ENCODE results near the gene RNF225. TPM values are rescaled to one million over a fixed set of nuclear protein-coding genes. Genes with fewer than 3 reads are reported as not detected.

The RNF225 gene
- total and polyA plus RNA-seq, 4 experiments from 2014 or later = 0.47 TPM; not detected in 3

DNA sequence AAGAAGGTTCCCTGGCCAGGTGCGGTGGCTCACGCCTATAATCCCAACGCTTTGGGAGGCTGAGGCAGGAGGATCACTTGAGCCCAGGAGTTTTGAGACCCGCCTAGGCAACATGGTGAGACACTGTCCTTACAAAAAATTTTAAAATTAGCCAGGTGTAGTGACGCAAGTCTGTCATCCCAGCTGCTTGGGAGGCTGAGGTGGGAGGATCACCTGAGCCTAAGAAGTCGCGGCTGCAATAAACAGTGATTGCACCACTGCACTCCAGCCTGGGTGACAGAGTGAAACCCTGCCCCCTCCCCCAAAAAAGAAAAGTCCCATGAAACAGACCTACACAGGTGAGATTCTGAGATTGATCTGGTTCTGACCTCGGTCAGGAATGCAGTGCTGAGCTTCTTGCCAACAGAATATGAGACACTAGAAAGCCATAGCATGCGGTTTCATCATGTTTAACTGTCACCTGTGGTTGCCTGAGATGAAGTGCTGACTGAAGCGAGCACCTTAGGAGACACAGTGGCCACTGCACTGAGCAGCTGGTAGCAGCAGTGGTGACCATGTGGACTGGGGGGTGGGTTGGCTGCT, 40.1 kb upstream of the RNF225 start:
- POLR2A ChIA-PET (ENCODE audit: partially characterized antibody) = interaction anchor here (1.1 to 2.2 kb wide), 3 partner anchors 8 to 49 kb away, joined by 3 to 22 read pairs (median 3); no protein-coding TSS in a partner anchor
- Histone ChIP-seq H3K36me3 (ENCODE audit: insufficient read depth, low read length) (no peaks in the 10 kb centered on the region), H3K9me3 (ENCODE audit: control insufficient read depth in 1 of 2, low read length in 2 of 2) (no peaks in the 10 kb centered on the region), H3K27me3 (ENCODE audit: insufficient read depth, low read length) (no peaks in the 10 kb centered on the region), H3K4me1 (ENCODE audit: insufficient read depth, low read length) (peaks cover 18% of the 10 kb centered on the region), H3K4me3 (ENCODE audit: low read length in 2 of 2) (no peak overlapping the region), H3K27ac (ENCODE audit: low read depth, low read length) (no peak overlapping the region)
- Mint-ChIP-seq H3K36me3 (peaks cover 0 to 2% of the 10 kb centered on the region in 2 donors), H3K4me3 (peak overlapping the region in 5 of 8 donors; percentile 13 to 72 (median 61)), H3K4me1 (peaks cover 0 to 25% (median 7%) of the 10 kb centered on the region in 4 donors), H3K9me3 (no peaks in the 10 kb centered on the region), H3K27me3 (no peaks in the 10 kb centered on the region), H3K27ac (peak overlapping the region in 1 of 7 donors; percentile 68)
- DNase-seq = no peak
- CTCF ChIA-PET (ENCODE audit: partially characterized antibody) = no interaction called here
- intact Hi-C loops (cut with micrococcal nuclease) = no loop called here

DNA sequence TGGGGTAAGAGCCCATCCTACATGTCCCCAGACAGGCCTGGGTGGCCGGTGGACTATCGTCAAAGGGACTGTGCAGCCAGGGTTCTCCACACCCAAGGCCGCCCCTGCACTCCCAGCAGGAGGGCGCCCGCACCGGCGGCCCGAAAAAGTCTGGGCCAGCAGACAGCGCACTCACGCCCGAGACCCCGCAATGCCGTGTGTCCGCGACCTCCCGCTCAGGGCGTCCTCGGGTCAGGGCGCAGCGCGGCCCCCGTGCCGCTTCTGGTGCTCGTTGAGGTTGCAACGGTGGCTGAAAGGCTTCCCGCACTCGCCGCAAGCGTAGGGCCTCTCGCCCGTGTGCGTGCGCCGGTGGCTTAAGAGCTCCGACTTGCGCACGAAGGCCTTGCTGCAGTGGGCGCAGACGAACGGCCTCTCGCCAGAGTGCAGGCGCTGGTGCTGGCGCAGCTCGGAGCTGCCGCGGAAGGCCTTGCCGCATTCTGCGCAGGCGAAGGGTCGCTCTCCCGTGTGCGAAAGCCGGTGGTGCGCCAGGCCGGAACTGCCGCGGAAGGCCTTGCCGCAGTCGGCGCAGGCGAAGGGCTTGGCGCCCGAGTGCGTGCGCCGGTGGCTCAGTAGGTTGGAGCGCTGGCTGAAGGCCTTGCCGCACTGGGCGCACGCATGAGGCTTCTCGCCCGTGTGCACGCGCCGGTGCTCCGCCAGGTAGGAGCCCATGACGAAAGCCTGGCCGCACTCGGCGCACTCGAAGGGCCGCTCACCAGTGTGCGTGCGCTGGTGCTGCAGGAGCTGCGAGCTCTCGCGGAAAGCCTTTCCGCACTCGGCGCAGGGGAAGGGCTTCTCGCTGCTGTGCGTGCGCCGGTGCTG, 39.3 kb upstream of the RNF225 start:
- peak overlapping the region in 1 of 7 donors; percentile 51 for H3K27ac Mint-ChIP-seq
- Histone ChIP-seq H3K27ac (ENCODE audit: low read depth, low read length) (no peak overlapping the region), H3K4me1 (ENCODE audit: insufficient read depth, low read length) (peaks cover 18% of the 10 kb centered on the region), H3K9me3 (ENCODE audit: control insufficient read depth in 1 of 2, low read length in 2 of 2) (no peaks in the 10 kb centered on the region), H3K27me3 (ENCODE audit: insufficient read depth, low read length) (no peaks in the 10 kb centered on the region), H3K4me3 (ENCODE audit: low read length in 2 of 2) (peak overlapping the region in 1 of 2 donors; percentile 47), H3K36me3 (ENCODE audit: insufficient read depth, low read length) (no peaks in the 10 kb centered on the region)
- peak overlapping the region; percentile 29 to 74 (median 60) for H3K4me3 Mint-ChIP-seq
- H3K4me1 Mint-ChIP-seq = peaks cover 0 to 25% (median 7%) of the 10 kb centered on the region in 4 donors
- no peaks in the 10 kb centered on the region for H3K36me3 Mint-ChIP-seq
- CTCF ChIA-PET (ENCODE audit: partially characterized antibody) = no interaction called here
- intact Hi-C loops (cut with micrococcal nuclease) = no loop called here
- no peaks in the 10 kb centered on the region for H3K27me3 Mint-ChIP-seq
- peak; percentile 45 to 50 (median 46) for DNase-seq
- H3K9me3 Mint-ChIP-seq = no peaks in the 10 kb centered on the region
- POLR2A ChIA-PET (ENCODE audit: partially characterized antibody) = interaction anchor here (1.0 to 2.2 kb wide), 10 partner anchors 9 to 587 kb away, joined by 3 to 22 read pairs (median 4); partner anchors contain the start of genes ZNF274, ZNF584 and ZNF586

DNA sequence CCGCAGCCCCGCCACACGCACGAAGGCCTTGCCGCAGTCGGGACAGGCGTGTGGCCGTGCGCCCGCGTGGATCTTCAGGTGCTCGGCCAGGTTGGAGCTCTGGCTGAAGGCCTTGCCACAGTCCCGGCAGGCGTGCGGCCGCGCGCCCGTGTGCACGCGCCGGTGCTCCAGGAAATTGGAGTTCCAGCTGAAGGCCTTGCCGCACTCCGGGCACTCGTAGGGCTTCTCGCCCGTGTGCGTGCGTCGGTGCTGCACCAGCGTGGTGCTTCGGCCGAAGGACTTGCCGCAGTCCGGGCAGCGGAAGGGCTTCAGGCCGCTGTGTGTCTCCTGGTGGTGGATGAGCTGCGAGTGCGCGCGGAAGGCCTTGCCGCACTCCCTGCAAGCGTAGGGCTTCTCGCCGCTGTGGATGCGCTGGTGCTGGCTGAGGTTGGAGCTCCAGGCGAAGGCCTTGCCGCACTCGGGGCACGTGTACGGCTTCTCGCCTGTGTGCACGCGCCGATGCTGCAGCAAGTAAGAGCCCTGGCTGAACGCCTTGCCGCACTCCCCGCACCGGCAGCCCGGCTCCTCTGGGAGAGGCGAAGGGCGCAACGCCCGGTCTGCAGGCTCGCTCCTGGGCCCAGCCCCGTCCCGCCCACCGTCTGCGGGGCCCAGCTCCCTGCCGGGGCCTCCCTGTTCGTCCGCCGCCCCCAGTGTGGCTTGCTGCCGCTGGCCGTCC, 38.5 kb upstream of the RNF225 start:
- H3K9me3 ChIP-seq (ENCODE audit: control insufficient read depth in 1 of 2, low read length in 2 of 2) = no peaks in the 10 kb centered on the region
- POLR2A ChIA-PET (ENCODE audit: partially characterized antibody) = interaction anchor here (0.7 to 2.2 kb wide), 11 partner anchors 10 to 588 kb away, joined by 3 to 22 read pairs (median 4); partner anchors contain the start of genes ZNF274, ZNF584 and ZNF586
- peak overlapping the region; percentile 23 to 74 (median 59) for H3K4me3 Mint-ChIP-seq
- H3K4me1 Mint-ChIP-seq = peaks cover 2 to 29% (median 10%) of the 10 kb centered on the region in 4 donors
- H3K4me3 ChIP-seq (ENCODE audit: low read length in 2 of 2) = peak overlapping the region in 1 of 2 donors; percentile 47
- H3K27ac ChIP-seq (ENCODE audit: low read depth, low read length) = no peak overlapping the region
- DNase-seq = no peak
- intact Hi-C loops (cut with micrococcal nuclease) = no loop called here
- H3K27me3 Mint-ChIP-seq = no peaks in the 10 kb centered on the region
- CTCF ChIA-PET (ENCODE audit: partially characterized antibody) = no interaction called here
- H3K36me3 Mint-ChIP-seq = no peaks in the 10 kb centered on the region
- no peaks in the 10 kb centered on the region for H3K36me3 ChIP-seq (ENCODE audit: insufficient read depth, low read length)
- H3K27me3 ChIP-seq (ENCODE audit: insufficient read depth, low read length) = no peaks in the 10 kb centered on the region
- no peaks in the 10 kb centered on the region for H3K9me3 Mint-ChIP-seq
- peak overlapping the region in 2 of 7 donors; percentile 17 to 30 for H3K27ac Mint-ChIP-seq
- peaks cover 24% of the 10 kb centered on the region for H3K4me1 ChIP-seq (ENCODE audit: insufficient read depth, low read length)

DNA sequence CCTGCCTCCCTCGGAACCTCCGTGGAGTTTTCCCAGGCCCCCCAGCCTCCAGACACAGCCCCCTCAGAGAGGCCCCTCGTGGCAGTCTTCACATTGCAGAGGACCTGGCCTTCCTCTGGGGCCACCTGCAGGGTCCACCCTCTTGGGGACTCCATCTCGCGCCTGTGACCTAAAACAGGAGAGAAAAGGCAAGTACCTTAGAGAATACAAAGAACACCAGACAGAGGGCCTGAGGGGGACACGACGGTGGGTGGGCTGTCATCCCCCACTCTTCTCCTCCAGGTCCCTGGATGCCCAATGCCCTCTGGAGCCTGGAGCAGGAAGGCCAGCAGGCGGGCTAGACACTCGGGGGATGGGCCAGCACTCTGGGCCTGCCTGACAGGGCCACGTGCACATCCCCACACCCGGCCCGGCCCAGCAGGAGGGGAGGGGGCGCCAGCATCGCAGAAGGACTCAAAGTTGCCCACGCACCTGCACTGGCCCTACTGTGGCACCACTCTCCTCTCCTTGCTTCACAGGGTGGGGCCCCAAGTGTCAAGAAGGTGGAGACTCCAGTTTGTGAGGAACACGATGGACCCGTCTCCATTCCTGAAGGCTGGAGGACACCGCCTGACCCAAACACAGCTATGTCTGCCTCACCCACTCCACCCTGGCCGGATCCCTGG, 37.8 kb upstream of the RNF225 start:
- Mint-ChIP-seq H3K27ac (no peak overlapping the region), H3K4me3 (peak overlapping the region in 4 of 8 donors; percentile 21 to 46 (median 30)), H3K4me1 (peaks cover 4 to 27% (median 14%) of the 10 kb centered on the region in 4 donors), H3K27me3 (no peaks in the 10 kb centered on the region), H3K36me3 (peaks cover 0 to 1% of the 10 kb centered on the region in 2 donors), H3K9me3 (no peaks in the 10 kb centered on the region)
- Histone ChIP-seq H3K36me3 (ENCODE audit: insufficient read depth, low read length) (no peaks in the 10 kb centered on the region), H3K4me1 (ENCODE audit: insufficient read depth, low read length) (peaks cover 27% of the 10 kb centered on the region), H3K4me3 (ENCODE audit: low read length in 2 of 2) (no peak overlapping the region), H3K9me3 (ENCODE audit: control insufficient read depth in 1 of 2, low read length in 2 of 2) (no peaks in the 10 kb centered on the region), H3K27ac (ENCODE audit: low read depth, low read length) (no peak overlapping the region), H3K27me3 (ENCODE audit: insufficient read depth, low read length) (no peaks in the 10 kb centered on the region)
- ChIA-PET CTCF (ENCODE audit: partially characterized antibody) (interaction anchor here (1.4 kb wide), 1 partner anchor 9 kb away, joined by 3 read pairs; no protein-coding TSS in a partner anchor), POLR2A (ENCODE audit: partially characterized antibody) (interaction anchor here (0.7 to 2.2 kb wide), 4 partner anchors 10 to 175 kb away, joined by 3 to 22 read pairs (median 6); partner anchors contain the start of gene ZNF274)
- no peak for DNase-seq
- intact Hi-C loops (cut with micrococcal nuclease) = no loop called here

DNA sequence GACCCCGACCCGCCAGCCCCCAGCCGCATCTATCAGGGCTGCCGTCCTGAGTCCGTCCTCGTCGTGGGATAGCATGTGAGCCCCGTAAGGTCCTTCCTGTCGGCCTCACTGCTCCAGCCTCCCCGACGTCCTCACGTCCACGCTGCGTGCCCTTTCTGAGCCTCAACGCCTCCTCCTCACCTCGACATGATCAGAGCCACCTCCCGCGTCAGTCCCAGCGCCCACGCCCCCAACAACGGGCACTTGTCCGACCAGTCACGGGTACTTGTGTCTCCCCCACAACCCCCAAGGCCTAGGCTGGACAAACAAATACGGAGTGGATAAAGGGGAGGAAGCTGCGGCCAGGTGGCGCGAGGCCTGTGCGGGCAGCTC, 33.6 kb upstream of the RNF225 start:
- CTCF ChIA-PET (ENCODE audit: partially characterized antibody) = interaction anchor here (0.5 to 1.5 kb wide), 4 partner anchors 12 to 1258 kb away, joined by 3 to 5 read pairs (median 4); partner anchors contain the start of gene ZNF837
- H3K4me1 Mint-ChIP-seq = peaks cover 6 to 13% (median 10%) of the 10 kb centered on the region in 4 donors
- no peaks in the 10 kb centered on the region for H3K27me3 Mint-ChIP-seq
- H3K36me3 ChIP-seq (ENCODE audit: insufficient read depth, low read length) = no peaks in the 10 kb centered on the region
- H3K9me3 Mint-ChIP-seq = no peaks in the 10 kb centered on the region
- POLR2A ChIA-PET (ENCODE audit: partially characterized antibody) = interaction anchor here (0.7 to 5.5 kb wide), 20 partner anchors 13 to 972 kb away, joined by 3 to 77 read pairs (median 8); partner anchors contain the start of genes CHMP2A, ERVK3-1, RPS5 and TRIM28
- peaks cover 0 to 3% of the 10 kb centered on the region in 2 donors for H3K36me3 Mint-ChIP-seq
- intact Hi-C loops (cut with micrococcal nuclease) = loop anchor here (1.0 kb wide), 8 partner anchors 15 to 84 kb away; partner anchors contain the start of genes ERVK3-1, ZNF132, ZNF584 and ZNF8
- H3K4me1 ChIP-seq (ENCODE audit: insufficient read depth, low read length) = peaks cover 17% of the 10 kb centered on the region
- peak overlapping the region; percentile 90 to 98 (median 93) for H3K4me3 Mint-ChIP-seq
- H3K27ac Mint-ChIP-seq = peak overlapping the region; percentile 54 to 98 (median 93)
- no peaks in the 10 kb centered on the region for H3K27me3 ChIP-seq (ENCODE audit: insufficient read depth, low read length)
- H3K9me3 ChIP-seq (ENCODE audit: control insufficient read depth in 1 of 2, low read length in 2 of 2) = no peaks in the 10 kb centered on the region
- peak in 2 of 5 donors; percentile 20 to 24 for DNase-seq
- peak overlapping the region; percentile 69 for H3K27ac ChIP-seq (ENCODE audit: low read depth, low read length)
- peak overlapping the region; percentile 90 to 98 for H3K4me3 ChIP-seq (ENCODE audit: low read length in 2 of 2)

DNA sequence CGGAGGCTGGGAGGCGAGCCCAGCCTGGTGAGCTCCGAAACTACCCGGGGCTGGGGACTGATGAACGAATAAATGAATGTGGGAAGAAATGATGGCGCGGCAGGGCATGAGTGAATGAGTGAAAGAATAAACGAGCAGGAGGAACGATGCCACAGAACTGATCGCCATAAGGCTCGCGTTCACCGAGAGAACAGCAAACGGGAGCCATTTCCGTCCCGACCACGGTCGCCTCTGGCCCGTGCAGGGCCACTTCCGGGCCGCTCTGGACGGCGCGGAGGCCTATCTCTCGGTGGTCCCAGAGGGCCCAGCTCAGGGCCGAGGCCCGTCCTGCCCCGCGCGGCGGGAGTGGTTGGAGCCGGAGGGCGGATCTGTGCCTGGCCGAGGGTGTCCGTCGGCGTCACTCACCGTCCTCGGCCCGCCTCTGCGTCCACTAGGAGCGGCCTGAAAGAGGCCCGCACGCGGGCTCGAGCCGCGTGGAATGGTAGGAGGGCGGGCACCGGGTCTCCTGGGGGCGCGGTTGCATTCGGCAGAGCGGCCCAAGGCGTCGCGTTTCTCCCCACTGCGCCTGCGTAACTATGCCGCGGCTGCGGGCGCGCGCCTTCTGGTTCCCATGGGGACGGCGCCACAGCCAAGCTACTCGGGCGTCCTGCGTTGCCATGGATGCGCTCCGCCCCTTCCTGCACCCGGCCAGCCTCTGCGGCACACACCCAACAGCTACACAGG, 33.0 kb upstream of the RNF225 start, which contains the start of gene ZNF497:
TSS of gene ZNF497 (minus strand) at position 480 of the 723 bp plus-strand sequence. CDS start 5,116 bp downstream, outside the sequence.
- peak within 1 kb of the TSS; percentile 69 for H3K27ac ChIP-seq (ENCODE audit: low read depth, low read length)
- no peaks in the 10 kb centered on the region for H3K9me3 Mint-ChIP-seq
- H3K9me3 ChIP-seq (ENCODE audit: control insufficient read depth in 1 of 2, low read length in 2 of 2) = no peaks in the 10 kb centered on the region
- no peaks in the 10 kb centered on the region for H3K36me3 ChIP-seq (ENCODE audit: insufficient read depth, low read length)
- H3K4me3 ChIP-seq (ENCODE audit: low read length in 2 of 2) = peak within 1 kb of the TSS; percentile 90 to 98
- ChIA-PET CTCF (ENCODE audit: partially characterized antibody) (interaction anchor here (0.5 to 3.0 kb wide), 9 partner anchors 11 to 1258 kb away, joined by 3 to 11 read pairs (median 5); partner anchors contain the start of genes ZBTB45, ZNF544 and ZNF837), POLR2A (ENCODE audit: partially characterized antibody) (interaction anchor here (0.7 to 5.5 kb wide), 27 partner anchors 8 to 973 kb away, joined by 3 to 77 read pairs (median 7); partner anchors contain the start of genes CHMP2A, ERVK3-1, RPS5 and TRIM28)
- H3K27me3 ChIP-seq (ENCODE audit: insufficient read depth, low read length) = no peaks in the 10 kb centered on the region
- peak; percentile 95 to 96 (median 95) for DNase-seq
- H3K27me3 Mint-ChIP-seq = no peaks in the 10 kb centered on the region
- peak within 1 kb of the TSS; percentile 79 to 98 (median 94) for H3K27ac Mint-ChIP-seq
- peak within 1 kb of the TSS; percentile 90 to 98 (median 93) for H3K4me3 Mint-ChIP-seq
- H3K4me1 Mint-ChIP-seq = peaks cover 6 to 13% (median 9%) of the 10 kb centered on the region in 4 donors
- intact Hi-C loops (cut with micrococcal nuclease) = loop anchor here (1.0 kb wide), 8 partner anchors 15 to 84 kb away; partner anchors contain the start of genes ERVK3-1, ZNF132, ZNF584 and ZNF8
- peaks cover 0 to 3% of the 10 kb centered on the region in 2 donors for H3K36me3 Mint-ChIP-seq
- peaks cover 11% of the 10 kb centered on the region for H3K4me1 ChIP-seq (ENCODE audit: insufficient read depth, low read length)

Measured in CD4-positive, alpha-beta memory T cell (primary cell).